SK-MEL-5 (cell line): ENCODE measurements around the gene INPP5J. TPM values are rescaled to one million over a fixed set of nuclear protein-coding genes. Genes with fewer than 3 reads are reported as not detected.

Experiments
- DNase-seq: peaks from one replicate; pipeline ENCODE4 v3.0.0-alpha.2; 2016; ENCODE audit warnings: low read depth, low spot score
- in situ Hi-C: cut with HindIII; loops from 2 replicates; pipeline ENCODE4 v1.10.0; 2016; ENCODE audit warnings: low sequenced_read_pairs, high pct_unique_total_duplicates, low pct_unique_long_range_greater_than_20kb
- total RNA-seq: library from RNA; depleted of rRNA; stranded (reverse); fragments of >200 nt; shearing (Covaris generic); gene quantifications from 2 replicates; pipeline ENCODE4 v1.2.3, GENCODE V29; 2014

Gene INPP5J
- total RNA-seq, 1 experiment from 2014 or later, result 0.26 TPM

DNA sequence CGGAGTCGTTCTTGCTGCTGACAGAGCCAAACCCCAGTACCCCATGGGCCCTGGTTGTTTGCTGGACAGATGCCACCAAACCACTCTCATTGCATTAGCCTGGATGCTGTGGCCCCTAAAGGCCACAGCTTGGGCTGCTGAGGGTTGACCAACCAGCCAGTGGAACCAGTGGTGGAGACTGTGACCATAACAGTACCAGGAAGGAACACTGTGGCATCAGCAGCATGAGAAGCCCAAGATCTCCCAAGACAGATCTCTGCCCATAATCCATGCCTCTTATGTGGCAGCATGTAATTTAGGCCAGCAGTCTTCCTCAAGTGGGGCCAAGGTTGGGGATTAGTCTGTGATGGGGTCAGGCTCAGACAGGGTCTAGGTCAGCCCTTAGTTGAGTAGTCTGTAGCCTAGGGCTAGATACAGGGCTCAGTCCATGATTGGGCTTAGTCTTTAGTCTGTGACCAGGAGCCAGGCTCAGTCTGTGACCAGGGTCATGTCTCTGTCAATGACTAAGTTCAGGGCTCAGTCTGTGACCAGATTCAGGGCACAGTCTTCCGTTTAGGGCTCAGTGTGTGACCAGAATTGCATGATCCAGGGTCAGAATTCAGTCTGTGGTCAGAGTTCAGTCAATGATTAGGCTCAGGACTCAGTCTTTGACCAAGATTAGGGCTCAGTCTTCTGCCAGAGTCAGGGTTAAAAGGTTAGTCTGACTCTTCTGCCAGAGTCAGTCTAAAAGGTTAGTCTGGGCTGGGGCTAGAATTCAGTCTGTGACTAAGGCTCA is 4.5 kb upstream of the INPP5J start:
- in situ Hi-C loops, result no loop called here
- no peak for DNase-seq

DNA sequence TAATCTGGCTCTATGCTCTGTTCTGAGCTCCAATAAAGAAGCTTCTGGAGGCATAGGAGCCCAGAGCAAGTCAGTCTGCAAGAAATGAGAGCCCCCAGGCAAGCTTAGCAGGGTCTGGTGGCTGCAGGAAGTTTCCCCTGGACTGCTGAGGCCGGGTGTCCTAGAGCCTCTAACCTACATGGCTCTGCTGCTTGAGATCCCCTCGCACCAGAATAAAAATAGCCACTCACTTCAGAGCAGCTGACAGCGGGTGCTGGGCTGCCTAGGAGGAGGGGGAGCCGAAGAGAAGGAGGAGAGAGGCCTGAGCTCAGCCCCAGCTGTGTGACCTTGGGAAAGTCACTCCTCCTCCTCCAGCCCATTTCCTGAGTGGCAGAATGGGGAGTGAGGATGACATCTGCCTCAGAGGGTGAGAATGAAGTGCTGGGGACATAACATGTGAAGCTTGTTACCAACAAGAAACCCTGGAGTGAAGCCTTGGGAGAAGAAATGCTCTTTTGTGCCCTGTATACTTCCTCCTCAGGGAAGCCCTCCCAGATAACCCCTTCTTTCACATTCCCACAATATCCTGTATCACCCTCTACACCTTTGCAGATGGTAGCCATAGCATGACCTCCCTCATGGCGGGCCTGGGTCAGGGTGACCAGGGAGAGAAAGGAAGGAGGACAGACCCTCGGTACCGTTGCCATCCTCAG is 3.6 kb upstream of the INPP5J start:
- in situ Hi-C loops, result no loop called here
- no peak for DNase-seq

DNA sequence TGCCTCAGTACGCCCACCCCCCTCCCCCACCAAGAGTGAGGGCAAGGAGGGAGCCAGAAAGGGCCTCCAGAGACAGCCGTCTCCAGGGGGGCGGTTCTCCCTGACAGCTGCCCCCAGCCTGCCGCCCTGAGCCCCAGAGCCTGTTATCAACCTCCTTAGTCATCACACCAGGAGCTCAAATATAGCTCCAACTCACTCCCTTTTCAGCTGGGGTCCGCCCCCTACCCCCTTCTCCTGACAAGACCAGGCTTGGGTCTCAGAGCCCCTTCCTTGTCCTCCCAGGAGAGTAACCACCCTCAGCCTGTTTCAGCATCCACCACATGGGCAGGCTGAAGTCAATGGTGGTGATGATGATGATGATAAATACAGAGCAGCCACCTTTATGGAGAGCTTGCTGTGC is 2.5 kb upstream of the INPP5J start:
- in situ Hi-C loops, result no loop called here
- DNase-seq, result no peak

DNA sequence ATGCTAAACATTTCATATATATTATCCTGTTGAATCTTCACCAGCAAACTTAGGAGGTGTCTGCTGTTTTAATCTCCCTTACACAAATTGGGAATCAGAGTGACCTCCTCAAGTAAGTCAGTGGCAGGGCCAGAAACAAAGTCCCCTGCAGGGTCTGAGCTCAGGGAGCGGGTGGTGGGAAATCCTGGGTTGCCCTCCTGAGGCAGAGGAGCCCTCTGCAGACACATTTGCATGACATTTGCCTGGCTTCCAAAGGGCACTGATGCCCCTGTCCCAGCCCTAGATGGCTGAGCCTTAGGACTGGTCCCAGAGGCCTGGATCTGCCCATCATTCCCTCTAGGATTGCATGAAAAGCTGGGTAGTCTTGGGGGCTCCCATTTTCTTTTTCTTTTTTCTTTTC is 2.1 kb upstream of the INPP5J start:
- DNase-seq, result no peak
- in situ Hi-C loops, result no loop called here

DNA sequence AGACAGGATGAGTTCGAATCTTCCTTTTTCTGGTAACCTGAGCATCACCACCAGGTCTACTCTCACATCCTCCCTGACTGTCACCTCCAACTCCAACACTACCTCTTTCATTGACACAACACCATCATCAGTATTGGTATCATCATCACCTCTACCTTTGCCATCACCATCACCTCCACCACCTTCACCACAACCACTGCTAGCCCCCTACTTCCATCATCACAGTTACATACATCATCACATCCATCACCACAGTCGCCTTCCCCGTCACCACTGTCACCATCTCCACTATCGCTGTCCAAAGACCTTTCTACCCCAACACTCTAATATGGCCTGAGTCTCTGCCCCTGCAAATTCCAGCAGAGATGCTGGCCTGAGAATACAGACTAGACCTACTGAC is 1.4 kb upstream of the INPP5J start:
- in situ Hi-C loops, result no loop called here

DNA sequence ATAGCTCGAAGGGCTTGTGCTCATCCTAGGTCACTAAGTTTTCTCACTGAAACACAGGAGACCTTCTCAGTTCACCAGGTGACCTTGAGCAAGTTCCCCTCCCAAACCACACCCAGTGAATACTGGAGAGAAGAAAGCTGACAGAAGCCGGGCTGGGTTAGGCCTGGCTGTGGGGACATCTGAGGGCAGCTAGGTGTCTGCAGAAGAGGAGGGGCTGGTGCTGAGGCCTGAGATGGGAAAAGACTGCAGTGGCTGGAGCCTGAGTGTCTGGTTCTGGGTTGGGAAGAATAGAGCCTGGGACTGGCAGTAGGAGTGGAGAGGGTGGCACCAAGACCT is 602 bp upstream of the INPP5J start:
- DNase-seq, result no peak
- in situ Hi-C loops, result no loop called here

More for the DNA sequence above, 1.4 kb upstream of the INPP5J start:
- no peak for DNase-seq

DNA sequence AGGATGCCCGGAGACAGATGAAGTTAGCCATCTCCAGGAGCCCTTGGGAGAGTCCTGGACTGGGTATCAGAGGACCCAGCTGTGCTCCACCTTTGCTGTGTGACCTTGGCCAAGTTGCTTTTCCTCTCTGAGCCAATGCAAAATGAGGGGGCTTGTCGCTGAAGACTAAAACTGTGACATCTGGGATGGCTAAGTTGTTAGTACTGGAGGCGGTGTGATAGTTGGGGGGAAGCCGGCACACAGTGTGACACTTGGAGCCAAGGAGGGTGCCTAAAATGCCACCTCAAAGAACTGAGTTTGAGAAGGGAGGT is 481 bp downstream of the INPP5J start:
- no peak for DNase-seq
- in situ Hi-C loops, result no loop called here

DNA sequence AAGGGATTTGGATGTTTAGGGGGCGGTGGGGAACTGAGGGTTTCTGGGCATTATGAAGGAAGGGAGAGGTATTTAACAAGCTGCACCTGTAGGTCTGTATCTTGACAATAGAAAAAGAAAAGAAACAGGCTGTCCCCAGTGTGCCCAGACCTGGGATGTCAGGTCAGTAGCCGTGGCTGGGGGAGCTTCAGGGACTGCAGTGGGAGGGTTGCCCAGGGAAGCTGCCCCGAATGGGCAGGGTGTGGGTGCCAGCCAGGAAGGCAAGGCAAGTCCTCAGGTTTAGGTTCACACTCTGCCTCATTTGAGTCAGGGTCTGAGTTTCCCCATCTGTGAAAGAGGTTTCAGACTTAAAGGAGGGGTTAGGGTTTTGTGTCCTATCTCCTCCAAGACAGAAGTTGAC is 1.5 kb downstream of the INPP5J start:
- in situ Hi-C loops, result no loop called here
- no peak for DNase-seq

DNA sequence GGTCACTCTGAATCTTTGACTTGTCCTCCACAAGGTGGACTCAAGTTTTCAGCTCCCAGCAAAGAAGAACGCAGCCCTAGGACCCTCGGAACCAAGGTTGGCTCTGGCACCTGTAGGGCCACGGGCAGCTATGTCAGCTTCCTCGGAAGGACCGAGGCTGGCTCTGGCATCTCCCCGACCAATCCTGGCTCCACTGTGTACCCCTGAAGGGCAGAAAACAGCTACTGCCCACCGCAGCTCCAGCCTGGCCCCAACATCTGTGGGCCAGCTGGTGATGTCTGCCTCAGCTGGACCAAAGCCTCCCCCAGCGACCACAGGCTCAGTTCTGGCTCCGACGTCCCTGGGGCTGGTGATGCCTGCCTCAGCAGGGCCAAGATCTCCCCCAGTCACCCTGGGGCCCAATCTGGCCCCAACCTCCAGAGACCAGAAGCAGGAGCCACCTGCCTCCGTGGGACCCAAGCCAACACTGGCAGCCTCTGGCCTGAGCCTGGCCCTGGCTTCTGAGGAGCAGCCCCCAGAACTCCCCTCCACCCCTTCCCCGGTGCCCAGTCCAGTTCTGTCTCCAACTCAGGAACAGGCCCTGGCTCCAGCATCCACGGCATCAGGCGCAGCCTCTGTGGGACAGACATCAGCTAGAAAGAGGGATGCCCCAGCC is 2.2 kb downstream of the INPP5J start:
- no peak for DNase-seq

DNA sequence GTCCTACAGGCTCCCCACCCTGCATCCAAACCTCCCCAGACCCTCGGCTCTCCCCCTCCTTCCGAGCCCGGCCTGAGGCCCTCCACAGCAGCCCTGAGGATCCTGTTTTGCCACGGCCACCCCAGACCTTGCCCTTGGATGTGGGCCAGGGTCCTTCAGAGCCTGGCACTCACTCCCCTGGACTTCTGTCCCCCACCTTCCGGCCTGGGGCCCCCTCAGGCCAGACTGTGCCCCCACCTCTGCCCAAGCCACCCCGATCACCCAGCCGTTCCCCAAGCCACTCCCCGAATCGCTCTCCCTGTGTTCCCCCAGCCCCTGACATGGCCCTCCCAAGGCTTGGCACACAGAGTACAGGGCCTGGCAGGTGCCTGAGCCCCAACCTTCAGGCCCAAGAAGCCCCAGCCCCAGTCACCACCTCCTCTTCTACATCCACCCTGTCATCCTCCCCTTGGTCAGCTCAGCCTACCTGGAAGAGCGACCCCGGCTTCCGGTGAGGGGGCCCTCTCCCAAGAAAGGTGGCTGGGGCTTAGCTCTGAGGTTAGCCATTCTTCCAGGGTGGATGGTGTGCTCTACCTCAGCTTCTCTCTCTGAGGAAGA is 2.9 kb downstream of the INPP5J start:
- in situ Hi-C loops, result no loop called here
- no peak for DNase-seq

More for the DNA sequence above, 2.2 kb downstream of the INPP5J start:
- in situ Hi-C loops, result no loop called here

DNA sequence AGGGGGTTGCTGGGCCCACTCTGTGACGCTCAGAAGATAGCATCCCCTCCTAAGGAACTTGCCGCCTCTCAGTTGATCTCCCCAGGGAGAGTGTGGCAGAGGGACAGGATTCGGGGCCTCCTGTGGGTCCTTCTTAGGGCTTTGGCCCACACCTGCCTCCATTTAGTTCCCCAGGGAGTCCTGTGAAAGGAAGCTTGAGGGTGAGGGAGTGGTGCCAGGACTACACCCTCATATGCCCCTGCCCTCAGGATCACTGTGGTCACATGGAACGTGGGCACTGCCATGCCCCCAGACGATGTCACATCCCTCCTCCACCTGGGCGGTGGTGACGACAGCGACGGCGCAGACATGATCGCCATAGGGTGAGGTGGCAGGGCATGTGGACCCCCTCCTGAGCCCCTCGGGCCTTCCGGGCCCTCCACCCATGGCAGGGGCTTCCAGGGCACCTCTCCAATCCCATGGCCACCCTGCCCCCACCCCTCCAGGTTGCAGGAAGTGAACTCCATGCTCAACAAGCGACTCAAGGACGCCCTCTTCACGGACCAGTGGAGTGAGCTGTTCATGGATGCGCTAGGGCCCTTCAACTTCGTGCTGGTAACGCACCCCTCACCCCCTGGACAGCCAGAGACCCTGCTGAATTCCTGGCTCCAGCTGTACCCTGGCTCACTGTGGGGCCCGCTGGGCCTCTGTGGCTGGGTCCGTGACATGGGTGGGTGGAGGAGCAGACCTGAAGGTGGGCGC is 3.5 kb downstream of the INPP5J start:
- in situ Hi-C loops, result no loop called here

DNA sequence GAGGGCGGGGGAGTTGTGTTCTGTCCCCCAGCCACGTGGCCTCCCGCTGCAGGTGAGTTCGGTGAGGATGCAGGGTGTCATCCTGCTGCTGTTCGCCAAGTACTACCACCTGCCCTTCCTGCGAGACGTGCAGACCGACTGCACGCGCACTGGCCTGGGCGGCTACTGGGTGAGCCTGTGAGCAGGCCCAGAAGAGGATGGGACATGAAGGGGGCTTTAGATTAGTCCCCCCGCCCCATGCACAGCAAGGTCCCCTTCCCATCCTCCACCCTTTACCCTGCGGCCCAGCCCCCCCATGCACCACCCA is 4.1 kb downstream of the INPP5J start:
- in situ Hi-C loops, result no loop called here
- no peak for DNase-seq

More for the DNA sequence above, 3.5 kb downstream of the INPP5J start:
- DNase-seq, result no peak

DNA sequence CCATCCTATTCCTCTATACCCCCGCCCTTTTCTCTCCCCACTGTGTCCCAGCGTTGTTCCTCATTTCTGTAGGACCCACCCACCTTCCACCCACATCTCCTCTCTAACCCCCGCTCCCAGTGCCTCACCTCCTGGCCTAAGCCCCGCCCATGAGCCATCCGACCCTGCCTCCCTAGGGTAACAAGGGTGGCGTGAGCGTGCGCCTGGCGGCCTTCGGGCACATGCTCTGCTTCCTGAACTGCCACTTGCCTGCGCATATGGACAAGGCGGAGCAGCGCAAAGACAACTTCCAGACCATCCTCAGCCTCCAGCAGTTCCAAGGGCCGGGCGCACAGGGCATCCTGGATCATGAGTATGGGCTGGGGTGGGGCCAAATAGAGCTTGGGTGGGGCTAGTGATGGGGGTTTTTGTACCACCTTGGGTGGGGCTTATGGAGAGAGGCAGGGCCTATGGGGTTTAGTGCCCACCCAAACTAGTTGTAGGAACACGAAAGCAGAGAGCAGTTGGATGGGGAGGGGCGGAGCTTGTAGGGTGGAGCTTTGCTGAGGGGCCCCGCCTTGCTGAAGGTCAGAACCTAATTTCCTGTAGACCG is 4.5 kb downstream of the INPP5J start:
- no peak for DNase-seq
- in situ Hi-C loops, result no loop called here

DNA sequence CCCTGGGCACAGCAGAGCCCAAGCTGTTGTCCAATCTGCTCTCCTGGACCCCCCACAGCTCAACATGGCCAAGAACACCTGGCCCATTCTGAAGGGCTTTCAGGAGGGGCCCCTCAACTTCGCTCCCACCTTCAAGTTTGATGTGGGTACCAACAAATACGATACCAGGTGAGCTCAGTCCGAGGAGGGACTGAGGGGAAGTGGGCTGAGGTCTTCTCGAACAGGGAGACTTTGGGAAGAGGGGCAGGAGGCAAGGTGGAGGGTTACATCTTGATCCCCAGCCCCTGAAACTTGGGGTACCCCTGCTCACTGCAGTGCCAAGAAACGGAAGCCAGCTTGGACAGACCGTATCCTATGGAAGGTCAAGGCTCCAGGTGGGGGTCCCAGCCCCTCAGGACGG is 5.4 kb downstream of the INPP5J start:
- in situ Hi-C loops, result no loop called here
- DNase-seq, result no peak

DNA sequence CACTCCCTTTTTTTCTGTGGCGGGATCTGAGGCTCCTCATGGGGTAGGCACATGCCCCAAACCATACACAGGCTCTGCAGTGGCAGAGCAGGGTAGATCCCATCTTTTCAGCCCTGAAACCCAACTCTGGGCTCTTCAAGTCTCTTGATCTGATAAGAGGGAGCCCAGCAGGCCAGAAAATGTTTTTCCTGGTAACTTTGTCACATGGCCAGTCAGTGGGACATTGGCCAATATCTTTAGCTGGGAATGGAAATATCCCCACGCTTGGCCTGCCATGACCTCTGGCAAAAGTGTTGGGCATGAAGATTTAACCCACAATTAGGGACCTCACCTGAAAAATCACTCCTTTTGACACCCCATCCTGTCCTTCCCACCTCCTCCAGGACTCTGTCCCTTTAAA is 8.1 kb downstream of the INPP5J start:
- in situ Hi-C loops, result no loop called here
- no peak for DNase-seq

DNA sequence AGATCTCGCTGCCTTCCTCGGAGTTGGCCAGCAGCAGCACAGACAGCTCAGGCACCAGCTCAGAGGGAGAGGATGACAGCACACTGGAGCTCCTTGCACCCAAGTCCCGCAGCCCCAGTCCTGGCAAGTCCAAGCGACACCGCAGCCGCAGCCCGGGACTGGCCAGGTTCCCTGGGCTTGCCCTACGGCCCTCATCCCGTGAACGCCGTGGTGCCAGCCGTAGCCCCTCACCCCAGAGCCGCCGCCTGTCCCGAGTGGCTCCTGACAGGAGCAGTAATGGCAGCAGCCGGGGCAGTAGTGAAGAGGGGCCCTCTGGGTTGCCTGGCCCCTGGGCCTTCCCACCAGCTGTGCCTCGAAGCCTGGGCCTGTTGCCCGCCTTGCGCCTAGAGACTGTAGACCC is 11.1 kb downstream of the INPP5J start:
- no peak for DNase-seq
- in situ Hi-C loops, result no loop called here

DNA sequence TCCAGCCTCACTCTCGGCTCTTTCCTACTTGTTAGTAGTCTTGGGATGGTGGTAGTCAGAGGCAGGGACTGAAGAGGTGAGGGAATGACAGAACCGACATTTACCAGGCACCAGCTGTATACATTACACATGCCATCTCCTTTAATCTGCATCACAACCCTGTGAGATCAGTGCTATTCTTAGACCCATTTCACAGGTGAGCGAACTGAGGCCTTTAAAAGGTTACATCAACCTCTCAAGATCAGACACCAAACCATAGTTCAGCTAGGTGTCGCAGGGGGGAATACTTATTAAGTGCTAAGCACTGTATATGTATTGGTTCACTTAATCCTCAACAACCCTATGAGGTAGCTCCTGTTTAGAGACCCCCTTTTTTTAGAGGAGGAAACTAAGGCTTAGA is 11.9 kb downstream of the INPP5J start:
- no peak for DNase-seq
- in situ Hi-C loops, result no loop called here

DNA sequence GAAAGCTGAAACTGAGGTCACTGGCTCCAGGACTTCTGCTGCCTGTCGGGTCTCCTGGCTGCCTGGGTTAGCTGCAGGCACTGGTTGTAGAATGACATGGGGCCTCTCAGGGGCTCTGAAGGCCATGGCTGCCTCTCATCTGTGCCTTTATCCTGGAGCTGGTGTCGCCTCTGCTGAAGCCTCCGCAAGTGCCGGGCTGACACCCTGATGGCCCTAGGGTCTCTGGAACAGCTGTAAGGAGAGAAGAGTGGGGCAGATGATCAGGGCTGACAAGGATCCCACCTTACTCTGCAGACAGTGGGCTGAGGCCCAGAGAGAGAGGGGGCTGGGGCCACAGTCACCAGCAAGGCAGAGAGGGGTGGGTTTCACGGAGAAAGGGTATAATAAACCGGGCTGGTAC is 12.9 kb downstream of the INPP5J start:
- in situ Hi-C loops, result no loop called here
- no peak for DNase-seq
